ENCODE measurements around the gene BBS12. TPM values are rescaled to one million over a fixed set of nuclear protein-coding genes. Genes with fewer than 3 reads are reported as not detected.

Gene BBS12
- total and polyA plus RNA-seq, 9 donors: 3.4 to 5.0 (median 3.9) TPM

- Histone ChIP-seq H3K4me1 (ENCODE audit: control insufficient read depth, insufficient read depth, low read length) (no peaks in the 10 kb centered on the region), H3K27me3 (ENCODE audit: control insufficient read depth, insufficient read depth, low read length) (no peaks in the 10 kb centered on the region), H3K4me3 (ENCODE audit: low read length) (no peak overlapping the region), H3K9me3 (replicated peaks; ENCODE audit: control insufficient read depth, low read depth, low read length) (no peaks in the 10 kb centered on the region), H3K36me3 (ENCODE audit: control insufficient read depth, insufficient read depth, low read length) (no peaks in the 10 kb centered on the region), H3K27ac (ENCODE audit: low read length) (no peak overlapping the region)
- WGBS (ENCODE audit: insufficient coverage): no CpG with 5 or more reads among the region's 5 CpGs
- DNase-seq: no peak
These were observed 31.4 kb upstream of the BBS12 start for GRCh38 chr4:122701061-122701460.

DNA sequence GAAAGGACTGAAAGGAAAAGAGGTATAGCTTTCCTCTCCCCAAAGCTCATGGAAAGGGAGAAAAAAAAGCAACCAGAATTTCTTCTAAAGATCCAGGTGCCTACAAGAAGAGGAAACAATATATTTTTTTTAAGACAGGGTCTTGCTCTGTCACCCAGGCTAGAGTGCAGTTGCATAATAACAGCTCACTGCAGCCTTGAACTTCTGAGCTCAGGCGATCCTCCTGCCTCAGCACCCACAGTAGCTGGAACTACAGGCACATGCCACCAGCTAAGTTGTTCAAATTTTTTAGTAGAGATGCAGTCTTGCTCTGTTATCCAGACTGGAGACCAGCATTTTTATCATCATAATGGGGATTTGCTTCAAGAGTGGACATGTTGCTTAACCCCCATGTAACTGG is 30.5 kb upstream of the BBS12 start:
- no CpG with 5 or more reads among the region's 1 CpG for WGBS (ENCODE audit: insufficient coverage)
- no peaks in the 10 kb centered on the region for H3K9me3 ChIP-seq (replicated peaks; ENCODE audit: control insufficient read depth, low read depth, low read length)
- no peak overlapping the region for H3K4me3 ChIP-seq (ENCODE audit: low read length)
- no peaks in the 10 kb centered on the region for H3K27me3 ChIP-seq (ENCODE audit: control insufficient read depth, insufficient read depth, low read length)
- H3K4me1 ChIP-seq (ENCODE audit: control insufficient read depth, insufficient read depth, low read length): no peaks in the 10 kb centered on the region
- no peak for DNase-seq
- H3K27ac ChIP-seq (ENCODE audit: low read length): no peak overlapping the region
- H3K36me3 ChIP-seq (ENCODE audit: control insufficient read depth, insufficient read depth, low read length): no peaks in the 10 kb centered on the region

DNA sequence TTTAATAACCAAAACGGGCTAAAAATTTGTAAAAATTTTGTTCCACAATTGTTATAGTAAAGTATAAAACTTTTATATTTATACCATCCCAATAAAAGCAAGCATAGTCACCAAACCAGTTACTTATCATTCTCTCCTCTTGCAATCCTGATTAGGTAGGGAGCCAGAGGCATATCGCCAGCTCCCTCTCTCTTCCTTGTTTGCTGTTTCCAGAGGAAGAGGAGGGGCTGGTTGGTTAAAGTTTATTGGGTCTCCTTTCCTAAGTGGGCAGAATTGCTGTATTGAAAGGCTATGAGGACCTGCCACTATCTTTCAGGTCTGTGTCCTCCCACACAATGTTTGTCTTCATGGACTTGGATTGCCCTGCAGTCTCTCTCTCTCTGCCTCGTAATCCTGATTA is 29.6 kb upstream of the BBS12 start:
- WGBS (ENCODE audit: insufficient coverage): no CpG with 5 or more reads among the region's 3 CpGs
- H3K27ac ChIP-seq (ENCODE audit: low read length): no peak overlapping the region
- no peaks in the 10 kb centered on the region for H3K36me3 ChIP-seq (ENCODE audit: control insufficient read depth, insufficient read depth, low read length)
- DNase-seq: no peak
- no peak overlapping the region for H3K4me3 ChIP-seq (ENCODE audit: low read length)
- H3K27me3 ChIP-seq (ENCODE audit: control insufficient read depth, insufficient read depth, low read length): no peaks in the 10 kb centered on the region
- H3K9me3 ChIP-seq (replicated peaks; ENCODE audit: control insufficient read depth, low read depth, low read length): no peaks in the 10 kb centered on the region
- no peaks in the 10 kb centered on the region for H3K4me1 ChIP-seq (ENCODE audit: control insufficient read depth, insufficient read depth, low read length)

DNA sequence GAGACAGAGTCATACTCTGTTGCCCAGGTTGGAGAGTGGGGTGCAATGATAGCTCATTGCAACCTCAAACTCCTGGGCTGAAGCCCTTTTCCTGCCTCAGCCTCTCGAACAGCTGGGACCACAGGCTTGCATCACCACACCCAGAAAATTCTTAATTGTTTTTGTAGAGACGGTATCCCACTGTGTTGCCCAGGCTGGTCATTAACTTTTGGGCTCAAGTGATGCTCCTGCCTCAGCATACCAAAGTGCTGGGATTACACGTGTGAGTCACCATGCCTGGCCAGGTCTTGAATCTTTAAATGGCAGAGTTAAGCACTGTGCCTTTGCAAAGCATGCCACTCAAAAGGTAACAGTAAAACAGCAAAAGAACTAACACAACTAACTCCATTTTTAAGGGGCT is 28.6 kb upstream of the BBS12 start:
- H3K9me3 ChIP-seq (replicated peaks; ENCODE audit: control insufficient read depth, low read depth, low read length): no peaks in the 10 kb centered on the region
- H3K4me3 ChIP-seq (ENCODE audit: low read length): no peak overlapping the region
- no peaks in the 10 kb centered on the region for H3K27me3 ChIP-seq (ENCODE audit: control insufficient read depth, insufficient read depth, low read length)
- no peak overlapping the region for H3K27ac ChIP-seq (ENCODE audit: low read length)
- no peaks in the 10 kb centered on the region for H3K36me3 ChIP-seq (ENCODE audit: control insufficient read depth, insufficient read depth, low read length)
- DNase-seq: no peak
- WGBS (ENCODE audit: insufficient coverage): 80% methylated on average over 1 of the region's 3 CpGs
- H3K4me1 ChIP-seq (ENCODE audit: control insufficient read depth, insufficient read depth, low read length): no peaks in the 10 kb centered on the region

GRCh38 chr4:122705009-122705408 is 27.5 kb upstream of the BBS12 start:
- Histone ChIP-seq H3K9me3 (replicated peaks; ENCODE audit: control insufficient read depth, low read depth, low read length) (no peaks in the 10 kb centered on the region), H3K27me3 (ENCODE audit: control insufficient read depth, insufficient read depth, low read length) (no peaks in the 10 kb centered on the region), H3K4me1 (ENCODE audit: control insufficient read depth, insufficient read depth, low read length) (no peaks in the 10 kb centered on the region), H3K4me3 (ENCODE audit: low read length) (no peak overlapping the region), H3K36me3 (ENCODE audit: control insufficient read depth, insufficient read depth, low read length) (no peaks in the 10 kb centered on the region), H3K27ac (ENCODE audit: low read length) (no peak overlapping the region)
- DNase-seq: no peak
- 100% methylated on average over 1 of the region's 4 CpGs for WGBS (ENCODE audit: insufficient coverage)

- Histone ChIP-seq H3K27ac (ENCODE audit: low read length) (no peak overlapping the region), H3K9me3 (replicated peaks; ENCODE audit: control insufficient read depth, low read depth, low read length) (no peaks in the 10 kb centered on the region), H3K4me3 (ENCODE audit: low read length) (no peak overlapping the region), H3K4me1 (ENCODE audit: control insufficient read depth, insufficient read depth, low read length) (peaks cover under 1% of the 10 kb centered on the region), H3K27me3 (ENCODE audit: control insufficient read depth, insufficient read depth, low read length) (no peaks in the 10 kb centered on the region), H3K36me3 (ENCODE audit: control insufficient read depth, insufficient read depth, low read length) (no peaks in the 10 kb centered on the region)
- DNase-seq: no peak
- WGBS (ENCODE audit: insufficient coverage): no CpG with 5 or more reads among the region's 1 CpG
These were observed 26.9 kb upstream of the BBS12 start for GRCh38 chr4:122705547-122706117.

DNA sequence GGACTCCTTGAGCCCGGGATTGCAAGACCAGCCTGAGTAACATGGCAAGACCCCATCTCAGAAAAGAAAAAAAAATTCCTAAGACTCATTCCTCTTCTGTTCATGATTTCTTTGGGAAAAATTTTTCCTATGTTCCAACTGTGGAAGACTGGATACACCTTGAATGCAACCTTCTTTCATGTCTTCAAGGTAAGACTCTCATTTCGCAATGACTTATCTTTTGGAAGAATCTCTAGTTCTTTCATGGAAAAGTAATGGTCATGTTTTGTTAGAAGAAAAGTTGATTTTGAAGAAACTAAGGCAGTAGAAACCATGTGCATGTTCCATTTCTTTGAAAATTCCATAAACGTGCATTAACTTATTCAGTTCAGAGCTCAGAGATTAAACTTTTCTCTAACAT is 26.0 kb upstream of the BBS12 start:
- DNase-seq: no peak
- no peak overlapping the region for H3K27ac ChIP-seq (ENCODE audit: low read length)
- H3K4me3 ChIP-seq (ENCODE audit: low read length): no peak overlapping the region
- H3K4me1 ChIP-seq (ENCODE audit: control insufficient read depth, insufficient read depth, low read length): peaks cover 2% of the 10 kb centered on the region
- no peaks in the 10 kb centered on the region for H3K9me3 ChIP-seq (replicated peaks; ENCODE audit: control insufficient read depth, low read depth, low read length)
- WGBS (ENCODE audit: insufficient coverage): no CpG with 5 or more reads among the region's 3 CpGs
- no peaks in the 10 kb centered on the region for H3K36me3 ChIP-seq (ENCODE audit: control insufficient read depth, insufficient read depth, low read length)
- no peaks in the 10 kb centered on the region for H3K27me3 ChIP-seq (ENCODE audit: control insufficient read depth, insufficient read depth, low read length)

- no peaks in the 10 kb centered on the region for H3K27me3 ChIP-seq (ENCODE audit: control insufficient read depth, insufficient read depth, low read length)
- H3K9me3 ChIP-seq (replicated peaks; ENCODE audit: control insufficient read depth, low read depth, low read length): no peaks in the 10 kb centered on the region
- no peak for DNase-seq
- H3K4me1 ChIP-seq (ENCODE audit: control insufficient read depth, insufficient read depth, low read length): peaks cover 2% of the 10 kb centered on the region
- H3K36me3 ChIP-seq (ENCODE audit: control insufficient read depth, insufficient read depth, low read length): no peaks in the 10 kb centered on the region
- H3K4me3 ChIP-seq (ENCODE audit: low read length): no peak overlapping the region
- H3K27ac ChIP-seq (ENCODE audit: low read length): no peak overlapping the region
- 80% methylated on average over 1 of the region's 4 CpGs for WGBS (ENCODE audit: insufficient coverage)
These were observed 25.0 kb upstream of the BBS12 start for GRCh38 chr4:122707497-122707896.

- Histone ChIP-seq H3K4me3 (ENCODE audit: low read length) (no peak overlapping the region), H3K27ac (ENCODE audit: low read length) (no peak overlapping the region), H3K36me3 (ENCODE audit: control insufficient read depth, insufficient read depth, low read length) (no peaks in the 10 kb centered on the region), H3K4me1 (ENCODE audit: control insufficient read depth, insufficient read depth, low read length) (peaks cover 2% of the 10 kb centered on the region), H3K27me3 (ENCODE audit: control insufficient read depth, insufficient read depth, low read length) (no peaks in the 10 kb centered on the region), H3K9me3 (replicated peaks; ENCODE audit: control insufficient read depth, low read depth, low read length) (no peaks in the 10 kb centered on the region)
- DNase-seq: no peak
These were observed 23.3 kb upstream of the BBS12 start for GRCh38 chr4:122709236-122709635.

DNA sequence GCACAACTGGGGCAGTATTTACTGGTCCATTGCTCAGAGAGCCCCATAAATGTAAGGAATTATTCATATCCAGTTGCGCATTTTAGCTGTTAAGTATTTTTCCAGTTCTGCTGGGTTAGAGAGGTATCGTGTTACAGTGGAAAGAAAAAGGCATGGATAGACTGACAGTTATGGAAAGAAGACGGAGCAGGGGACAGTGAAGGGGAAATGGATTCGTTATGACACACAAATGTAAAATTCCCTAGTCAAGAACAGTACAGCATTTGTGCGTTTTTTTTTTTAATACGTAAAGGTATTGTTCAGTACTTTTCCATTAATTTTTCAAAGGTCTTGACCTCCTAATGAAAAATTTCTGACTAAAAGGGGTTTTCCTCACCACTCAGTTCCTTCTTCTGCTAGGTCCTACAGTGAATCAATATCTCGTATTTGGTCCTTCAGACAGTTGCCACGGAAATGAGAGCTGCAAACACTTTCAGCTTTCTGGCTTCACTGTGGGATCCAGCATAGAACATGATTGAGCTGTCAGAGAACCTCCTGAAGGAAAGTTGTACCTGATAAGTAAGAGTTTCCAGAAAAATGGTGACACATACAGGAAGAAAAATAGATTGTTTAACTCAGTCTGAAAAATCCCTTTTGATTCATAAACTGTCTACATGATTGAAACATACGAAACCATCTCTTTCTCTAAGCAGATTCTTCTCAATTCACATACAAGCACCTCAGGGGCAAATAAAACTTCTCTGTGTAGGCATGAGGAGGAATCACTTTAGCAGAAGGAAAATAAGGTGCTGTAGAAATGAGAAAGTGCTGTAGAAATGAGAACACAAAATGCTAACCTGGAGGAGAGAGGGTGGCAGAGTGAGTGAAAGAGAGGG is 21.8 kb upstream of the BBS12 start:
- H3K4me3 ChIP-seq (ENCODE audit: low read length): no peak overlapping the region
- no peaks in the 10 kb centered on the region for H3K9me3 ChIP-seq (replicated peaks; ENCODE audit: control insufficient read depth, low read depth, low read length)
- DNase-seq: peak; percentile 93
- H3K27me3 ChIP-seq (ENCODE audit: control insufficient read depth, insufficient read depth, low read length): no peaks in the 10 kb centered on the region
- no peaks in the 10 kb centered on the region for H3K36me3 ChIP-seq (ENCODE audit: control insufficient read depth, insufficient read depth, low read length)
- peak overlapping the region; percentile 45 for H3K27ac ChIP-seq (ENCODE audit: low read length)
- WGBS (ENCODE audit: insufficient coverage): 0% methylated on average over 1 of the region's 9 CpGs
- H3K4me1 ChIP-seq (ENCODE audit: control insufficient read depth, insufficient read depth, low read length): peaks cover 2% of the 10 kb centered on the region

Data from muscle of leg (tissue), 11 donors.